ENCODE data around the gene ZFYVE28. TPM values are rescaled to one million over a fixed set of nuclear protein-coding genes. Genes with fewer than 3 reads are reported as not detected.

ZFYVE28 gene
- total RNA-seq, 1 donor = 10.5 TPM

GRCh38 chr4:2424581-2424980 is 6.1 kb upstream of the ZFYVE28 start:
- no peak overlapping the region for H3K27ac ChIP-seq (ENCODE audit: low read depth, low read length)
- H2AFZ ChIP-seq (ENCODE audit: low read length) = no peak overlapping the region
- H4K20me1 ChIP-seq (ENCODE audit: insufficient read depth, low read length) = no peaks in the 10 kb centered on the region
- no peaks in the 10 kb centered on the region for H3K9me3 ChIP-seq (ENCODE audit: low read depth, low read length)
- no peaks in the 10 kb centered on the region for H3K36me3 ChIP-seq (ENCODE audit: insufficient read depth, low read length)
- peaks cover 34% of the 10 kb centered on the region for H3K27me3 ChIP-seq (ENCODE audit: insufficient read depth, low read length)
- no peak overlapping the region for H3K4me3 ChIP-seq (ENCODE audit: insufficient read depth, low read length)
- no peaks in the 10 kb centered on the region for H3K4me1 ChIP-seq (ENCODE audit: insufficient read depth, low read length)
- TF ChIP-seq CTCF (IDR thresholded peaks at IDR 0.05; ENCODE audit: extremely low read depth, low read depth, low read length) = no peak
- H3K4me2 ChIP-seq (ENCODE audit: insufficient read depth, low read length) = no peak overlapping the region
- no peaks in the 10 kb centered on the region for H3K79me2 ChIP-seq (ENCODE audit: insufficient read depth, low read length)
- peak; percentile 80 for DNase-seq (ENCODE audit: insufficient read length, low spot score, missing footprints)

- H3K36me3 ChIP-seq (ENCODE audit: insufficient read depth, low read length) = no peaks in the 10 kb centered on the region
- TF ChIP-seq CTCF (IDR thresholded peaks at IDR 0.05; ENCODE audit: extremely low read depth, low read depth, low read length) = no peak
- H3K79me2 ChIP-seq (ENCODE audit: insufficient read depth, low read length) = no peaks in the 10 kb centered on the region
- no peaks in the 10 kb centered on the region for H3K9me3 ChIP-seq (ENCODE audit: low read depth, low read length)
- no peak overlapping the region for H3K27ac ChIP-seq (ENCODE audit: low read depth, low read length)
- H3K4me1 ChIP-seq (ENCODE audit: insufficient read depth, low read length) = peaks cover 8% of the 10 kb centered on the region
- DNase-seq (ENCODE audit: insufficient read length, low spot score, missing footprints) = peak; percentile 51
- H3K4me2 ChIP-seq (ENCODE audit: insufficient read depth, low read length) = no peak overlapping the region
- H4K20me1 ChIP-seq (ENCODE audit: insufficient read depth, low read length) = no peaks in the 10 kb centered on the region
- no peak overlapping the region for H3K4me3 ChIP-seq (ENCODE audit: insufficient read depth, low read length)
- peaks cover 42% of the 10 kb centered on the region for H3K27me3 ChIP-seq (ENCODE audit: insufficient read depth, low read length)
- H2AFZ ChIP-seq (ENCODE audit: low read length) = no peak overlapping the region
Measured at GRCh38 chr4:2423695-2424094, 5.2 kb upstream of the ZFYVE28 start.

GRCh38 chr4:2423066-2423465 is 4.6 kb upstream of the ZFYVE28 start:
- Histone ChIP-seq H4K20me1 (ENCODE audit: insufficient read depth, low read length) (no peaks in the 10 kb centered on the region), H3K36me3 (ENCODE audit: insufficient read depth, low read length) (no peaks in the 10 kb centered on the region)

GRCh38 chr4:2421928-2422327 is 3.5 kb upstream of the ZFYVE28 start:
- TF ChIP-seq CTCF (IDR thresholded peaks at IDR 0.05; ENCODE audit: extremely low read depth, low read depth, low read length) = no peak
- no peaks in the 10 kb centered on the region for H4K20me1 ChIP-seq (ENCODE audit: insufficient read depth, low read length)
- no peak overlapping the region for H3K4me2 ChIP-seq (ENCODE audit: insufficient read depth, low read length)
- H3K79me2 ChIP-seq (ENCODE audit: insufficient read depth, low read length) = no peaks in the 10 kb centered on the region
- H2AFZ ChIP-seq (ENCODE audit: low read length) = no peak overlapping the region
- H3K4me1 ChIP-seq (ENCODE audit: insufficient read depth, low read length) = peaks cover 8% of the 10 kb centered on the region
- H3K4me3 ChIP-seq (ENCODE audit: insufficient read depth, low read length) = no peak overlapping the region
- H3K27me3 ChIP-seq (ENCODE audit: insufficient read depth, low read length) = peaks cover 55% of the 10 kb centered on the region
- H3K9me3 ChIP-seq (ENCODE audit: low read depth, low read length) = no peaks in the 10 kb centered on the region
- H3K27ac ChIP-seq (ENCODE audit: low read depth, low read length) = no peak overlapping the region
- no peaks in the 10 kb centered on the region for H3K36me3 ChIP-seq (ENCODE audit: insufficient read depth, low read length)
- no peak for DNase-seq (ENCODE audit: insufficient read length, low spot score, missing footprints)

More at GRCh38 chr4:2423066-2423465, 4.6 kb upstream of the ZFYVE28 start:
- H3K79me2 ChIP-seq (ENCODE audit: insufficient read depth, low read length) = no peaks in the 10 kb centered on the region
- H2AFZ ChIP-seq (ENCODE audit: low read length) = no peak overlapping the region
- DNase-seq (ENCODE audit: insufficient read length, low spot score, missing footprints) = peak; percentile 48
- H3K4me3 ChIP-seq (ENCODE audit: insufficient read depth, low read length) = no peak overlapping the region
- no peak overlapping the region for H3K4me2 ChIP-seq (ENCODE audit: insufficient read depth, low read length)
- peaks cover 45% of the 10 kb centered on the region for H3K27me3 ChIP-seq (ENCODE audit: insufficient read depth, low read length)
- no peak overlapping the region for H3K27ac ChIP-seq (ENCODE audit: low read depth, low read length)
- H3K4me1 ChIP-seq (ENCODE audit: insufficient read depth, low read length) = peaks cover 8% of the 10 kb centered on the region
- no peaks in the 10 kb centered on the region for H3K9me3 ChIP-seq (ENCODE audit: low read depth, low read length)
- no peak for TF ChIP-seq CTCF (IDR thresholded peaks at IDR 0.05; ENCODE audit: extremely low read depth, low read depth, low read length)

Measured in osteoblast (primary cell).